Measurements from ENCODE around the gene WDR87. TPM values are rescaled to one million over a fixed set of nuclear protein-coding genes. Genes with fewer than 3 reads are reported as not detected.

WDR87 gene
- total and polyA plus RNA-seq, 10 donors: not detected

DNA sequence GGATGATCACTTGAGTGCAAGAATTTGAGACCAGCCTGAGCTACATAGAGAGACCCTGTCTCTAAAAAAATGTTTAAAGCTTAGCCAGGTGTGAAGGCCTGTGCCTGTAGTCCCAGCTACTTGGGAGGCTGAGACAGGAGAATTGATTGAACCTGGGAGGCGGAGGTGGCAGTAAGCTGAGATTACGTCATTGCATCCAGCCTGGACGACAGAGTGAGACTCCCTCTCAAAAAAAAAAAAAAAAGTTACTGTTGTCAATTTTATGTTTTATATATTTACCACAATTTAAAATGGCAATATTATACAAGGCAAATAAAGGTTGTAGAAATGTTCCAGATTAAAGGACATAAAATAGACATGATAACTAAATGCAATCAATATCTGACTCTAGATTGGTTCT lies 29.2 kb downstream of the WDR87 start:
- DNase-seq: no peak
- Histone ChIP-seq H3K4me3 (no peak overlapping the region), H3K4me1 (no peaks in the 10 kb centered on the region), H3K27ac (no peak overlapping the region), H3K27me3 (replicated peaks in 1 of 7) (no peaks in the 10 kb centered on the region), H3K36me3 (no peaks in the 10 kb centered on the region), H3K9me3 (peaks cover 0 to 11% (median 11%) of the 10 kb centered on the region in 8 donors)
- intact Hi-C loops (cut with DNase I; ENCODE audit: low total_unique reads): no loop called here
- 86 to 93% (median 87%) methylated on average over 3 of the region's 3 CpGs for WGBS, 5 donors
- TF ChIP-seq CTCF (IDR thresholded peaks at IDR 0.05 in 8 of 11, conservative IDR thresholded peaks at IDR 0.05 in 3 of 11): no peak
- no peak for TF ChIP-seq POLR2A (IDR thresholded peaks at IDR 0.05)
- no peak for TF ChIP-seq POLR2AphosphoS5 (IDR thresholded peaks at IDR 0.05)

DNA sequence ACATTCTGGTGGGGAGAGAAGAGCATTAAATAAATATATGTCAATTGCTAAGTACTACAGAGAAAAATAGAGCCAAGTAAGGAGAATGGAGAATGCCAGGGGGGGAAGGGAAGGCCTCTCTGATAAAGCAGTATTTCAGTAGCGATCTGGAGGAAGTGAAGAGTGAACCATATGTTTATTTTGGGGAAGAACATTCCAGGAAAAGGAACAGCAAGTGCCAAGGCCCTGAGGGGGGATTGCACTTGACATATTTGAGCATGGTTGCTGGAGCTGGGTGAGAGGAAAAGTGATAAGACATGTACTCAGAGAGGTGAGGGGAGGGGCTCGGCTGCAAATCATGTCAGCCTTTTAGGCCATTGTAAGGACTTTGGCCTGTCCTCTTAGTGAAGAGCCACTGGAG lies 30.4 kb downstream of the WDR87 start:
- no peak for DNase-seq
- TF ChIP-seq POLR2AphosphoS5 (IDR thresholded peaks at IDR 0.05): no peak
- Histone ChIP-seq H3K4me3 (no peak overlapping the region), H3K9me3 (peaks cover 0 to 3% (median 0%) of the 10 kb centered on the region in 8 donors), H3K27ac (no peak overlapping the region), H3K27me3 (replicated peaks in 1 of 7) (peaks cover 0 to 4% (median 0%) of the 10 kb centered on the region in 7 donors), H3K36me3 (no peaks in the 10 kb centered on the region), H3K4me1 (no peaks in the 10 kb centered on the region)
- intact Hi-C loops (cut with DNase I; ENCODE audit: low total_unique reads): no loop called here
- 33 to 43% (median 37%) methylated on average over 2 of the region's 2 CpGs for WGBS, 5 donors

- DNase-seq: no peak
- H3K9me3 ChIP-seq: peaks cover 0 to 4% (median 0%) of the 10 kb centered on the region in 8 donors
- H3K27me3 ChIP-seq (replicated peaks in 1 of 7): peaks cover 0 to 5% (median 0%) of the 10 kb centered on the region in 7 donors
- no peak overlapping the region for H3K4me3 ChIP-seq
- no peak overlapping the region for H3K27ac ChIP-seq
- intact Hi-C loops (cut with DNase I; ENCODE audit: low total_unique reads): no loop called here
- no peaks in the 10 kb centered on the region for H3K4me1 ChIP-seq
- H3K36me3 ChIP-seq: no peaks in the 10 kb centered on the region
- TF ChIP-seq POLR2AphosphoS5 (IDR thresholded peaks at IDR 0.05): no peak
- TF ChIP-seq POLR2A (IDR thresholded peaks at IDR 0.05): no peak
- TF ChIP-seq CTCF (IDR thresholded peaks at IDR 0.05 in 8 of 11, conservative IDR thresholded peaks at IDR 0.05 in 3 of 11): no peak
- 42 to 61% (median 51%) methylated on average over 3 of the region's 3 CpGs for WGBS, 5 donors
Measured at GRCh38 chr19:37874784-37875183, 31.6 kb downstream of the WDR87 start.

- H3K27me3 ChIP-seq (replicated peaks in 1 of 7): peaks cover 0 to 5% (median 0%) of the 10 kb centered on the region in 7 donors
- intact Hi-C loops (cut with DNase I; ENCODE audit: low total_unique reads): no loop called here
- no peak for TF ChIP-seq POLR2A (IDR thresholded peaks at IDR 0.05)
- WGBS, 5 donors: 75 to 91% (median 81%) methylated on average over 5 of the region's 5 CpGs
- no peak for DNase-seq
- peaks cover 0 to 7% (median 0%) of the 10 kb centered on the region in 8 donors for H3K9me3 ChIP-seq
- H3K4me1 ChIP-seq: no peaks in the 10 kb centered on the region
- no peak overlapping the region for H3K27ac ChIP-seq
- H3K4me3 ChIP-seq: no peak overlapping the region
- H3K36me3 ChIP-seq: no peaks in the 10 kb centered on the region
Measured at GRCh38 chr19:37872383-37872782, 34.0 kb downstream of the WDR87 start.

DNA sequence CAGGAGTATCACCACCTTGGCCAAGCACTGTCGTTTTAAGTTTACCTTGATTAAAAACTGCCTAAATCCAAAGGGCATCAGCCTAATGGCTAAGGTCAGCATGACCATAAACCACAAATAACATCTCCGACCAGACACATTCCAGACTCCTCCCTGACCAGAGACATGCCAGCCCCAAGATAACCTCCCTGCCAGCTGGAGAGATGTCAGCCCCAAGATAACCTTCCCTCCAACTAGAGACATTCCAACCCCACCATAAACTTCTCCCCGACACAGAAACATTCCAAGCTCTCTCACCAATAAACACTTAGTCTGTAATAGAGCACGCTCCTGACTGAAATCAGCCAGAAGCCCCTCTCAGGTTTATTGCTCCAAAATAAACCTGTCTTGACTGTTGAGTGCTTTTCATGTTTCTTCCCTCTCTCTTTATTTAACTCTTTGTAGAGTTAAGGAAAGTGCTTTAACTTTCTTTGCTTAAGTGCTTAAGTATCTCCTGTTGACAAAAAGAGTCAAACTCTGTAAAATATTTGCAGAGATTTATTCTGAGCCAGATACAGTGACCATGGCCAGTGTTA lies 36.5 kb downstream of the WDR87 start:
- Histone ChIP-seq H3K36me3 (no peaks in the 10 kb centered on the region), H3K27ac (no peak overlapping the region), H3K9me3 (peaks cover 0 to 7% (median 0%) of the 10 kb centered on the region in 8 donors), H3K4me3 (no peak overlapping the region), H3K27me3 (replicated peaks in 1 of 7) (peaks cover 0 to 5% (median 0%) of the 10 kb centered on the region in 7 donors), H3K4me1 (no peaks in the 10 kb centered on the region)
- WGBS, 5 donors: 68 to 81% (median 72%) methylated on average over 4 of the region's 4 CpGs
- TF ChIP-seq CTCF (IDR thresholded peaks at IDR 0.05 in 8 of 11, conservative IDR thresholded peaks at IDR 0.05 in 3 of 11): no peak
- TF ChIP-seq POLR2A (IDR thresholded peaks at IDR 0.05): no peak
- no peak for TF ChIP-seq POLR2AphosphoS5 (IDR thresholded peaks at IDR 0.05)
- no peak for DNase-seq
- intact Hi-C loops (cut with DNase I; ENCODE audit: low total_unique reads): no loop called here

All from spleen (tissue), 11 donors.